Activated T-cell treated with anti-CD3 and anti-CD28 coated beads for 48 hours (primary cell): ENCODE data around the gene PRR14L.
"Not testable (repeated sequence)": the region's sequence is repeated elsewhere in the genome, so short reads cannot be mapped to it uniquely, and the experiment has no call there.

Experiments used
- DNase-seq: peaks from one replicate; pipeline ENCODE4 v3.0.0-alpha.2; 2020; ENCODE audit warnings: low read depth

Gene PRR14L

DNA sequence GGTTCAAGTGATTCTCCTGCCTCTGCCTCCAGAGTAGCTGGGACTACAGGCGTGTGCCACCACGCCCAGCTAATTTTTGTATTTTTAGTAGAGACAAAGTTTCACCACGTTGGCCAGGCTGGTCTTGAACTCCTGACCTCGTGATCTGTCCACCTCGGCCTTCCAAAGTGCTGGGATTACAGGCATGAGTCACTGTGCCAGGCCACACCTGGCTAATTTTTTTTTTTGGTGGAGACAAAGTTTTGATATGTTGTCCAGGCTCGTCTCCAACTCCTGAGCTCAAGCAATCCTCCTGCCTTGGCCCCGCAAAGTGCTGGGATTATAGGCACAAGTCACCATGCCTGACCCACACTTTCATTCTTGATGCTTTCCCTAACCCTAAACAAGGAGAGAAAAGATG lies 9.6 kb downstream of the PRR14L start:
- not testable (repeated sequence) for DNase-seq

DNA sequence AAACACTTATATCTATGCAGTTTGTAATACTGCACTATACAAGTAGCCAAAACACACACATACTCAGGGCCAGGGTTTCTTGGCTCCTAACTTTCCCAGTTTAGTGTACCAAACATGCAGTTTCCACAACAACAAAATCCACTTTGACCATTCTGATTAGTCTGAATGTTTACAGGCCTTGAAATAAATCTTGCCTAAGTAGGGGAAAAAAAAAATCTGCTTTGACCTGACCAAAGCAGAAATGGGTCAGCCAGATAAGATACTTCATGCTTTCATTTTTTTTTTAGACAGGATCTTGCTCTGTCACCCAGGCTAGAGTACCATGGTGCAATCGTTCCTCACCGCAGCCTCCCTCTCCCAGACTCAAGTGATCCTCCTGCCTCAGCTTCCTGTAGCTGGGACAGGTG lies 10.1 kb downstream of the PRR14L start:
- no peak for DNase-seq

- no peak for DNase-seq
Measured at GRCh38 chr22:31738566-31738965, 11.4 kb downstream of the PRR14L start.

- no peak for DNase-seq
Measured at GRCh38 chr22:31737932-31738331, 12.0 kb downstream of the PRR14L start.

GRCh38 chr22:31736458-31736857 lies 13.5 kb downstream of the PRR14L start:
- DNase-seq = no peak

DNA sequence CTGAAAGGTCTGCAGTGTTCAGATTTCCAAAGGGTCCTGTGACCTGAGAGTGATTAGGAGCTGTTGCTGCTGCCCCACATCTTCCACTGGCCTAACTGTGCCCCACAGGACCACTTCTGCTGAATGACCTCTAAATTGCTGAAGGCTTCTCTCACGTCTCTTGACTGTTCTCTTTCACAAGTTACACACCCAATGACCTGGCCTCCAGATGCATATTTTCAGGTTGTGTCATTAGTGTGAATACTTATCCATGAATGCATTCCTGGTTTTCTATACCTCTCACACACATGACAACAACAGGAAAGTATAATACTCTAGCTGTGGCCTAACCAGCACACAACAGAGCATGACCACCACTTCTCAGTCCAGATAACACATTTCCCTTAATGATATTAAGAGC lies 15.4 kb downstream of the PRR14L start:
- no peak for DNase-seq

DNA sequence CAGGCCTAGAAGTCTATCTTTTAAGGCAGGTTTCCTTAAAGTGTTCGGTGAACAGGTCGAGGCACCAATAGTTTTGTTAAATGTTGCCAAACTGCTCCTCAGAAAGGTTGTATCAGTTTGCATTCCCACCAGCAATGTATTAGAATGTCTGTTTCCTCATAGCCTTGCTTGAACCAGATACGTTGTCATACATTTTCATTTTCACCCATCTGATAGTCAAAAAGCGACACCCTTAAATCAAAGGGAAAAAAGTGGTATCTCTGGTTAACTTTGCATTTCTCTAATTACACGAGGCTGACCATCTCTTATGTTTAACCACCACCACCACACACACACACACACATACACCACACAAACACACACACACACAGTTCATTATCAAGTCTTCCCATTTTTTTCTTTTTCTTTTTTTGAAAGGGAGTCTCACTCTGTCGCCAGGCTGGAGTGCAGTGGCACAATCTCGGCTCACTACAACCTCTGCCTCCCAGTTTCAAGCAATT lies 16.3 kb downstream of the PRR14L start:
- no peak for DNase-seq

- DNase-seq = no peak
Measured at GRCh38 chr22:31732089-31732829, 17.7 kb downstream of the PRR14L start.

DNA sequence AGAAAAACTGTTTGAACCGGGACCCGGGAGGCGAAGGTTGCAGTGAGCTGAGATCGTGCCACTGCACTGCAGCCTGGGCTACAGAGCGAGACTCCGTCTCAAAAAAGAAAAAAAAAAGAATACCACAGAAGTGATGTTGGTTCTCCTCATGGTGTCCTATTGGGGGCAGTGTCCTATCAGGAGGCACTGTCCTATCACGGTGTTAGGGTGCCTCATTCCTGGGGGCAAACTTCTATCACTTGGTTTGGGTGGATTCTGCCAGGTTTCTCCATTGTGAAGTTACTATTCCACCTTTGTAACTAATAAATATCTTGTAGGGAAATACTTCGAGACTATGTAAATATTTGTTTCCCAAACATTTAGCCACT lies 19.6 kb downstream of the PRR14L start:
- no peak for DNase-seq

DNA sequence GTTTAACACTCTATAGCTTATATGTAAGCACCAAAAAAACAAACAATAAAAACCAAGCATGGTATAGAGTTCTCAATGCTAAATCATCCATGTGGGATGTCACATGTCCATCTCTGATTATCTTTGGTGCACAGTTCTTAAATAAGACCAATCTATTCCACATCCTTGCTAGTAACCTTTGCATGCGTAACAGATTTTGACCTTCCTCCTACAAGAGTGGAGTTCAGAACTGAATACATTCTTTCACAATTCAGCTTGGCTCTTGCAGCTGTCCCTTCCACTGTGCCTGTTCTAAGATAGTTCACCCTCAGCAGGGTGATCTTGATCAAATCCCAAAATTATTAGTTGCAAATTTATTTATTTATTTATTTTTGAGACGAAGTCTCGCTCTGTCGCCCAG lies 21.1 kb downstream of the PRR14L start:
- no peak for DNase-seq

- DNase-seq = no peak
Measured at GRCh38 chr22:31726692-31727091, 23.2 kb downstream of the PRR14L start.

- no peak for DNase-seq
Measured at GRCh38 chr22:31723723-31724122, 26.2 kb downstream of the PRR14L start.

DNA sequence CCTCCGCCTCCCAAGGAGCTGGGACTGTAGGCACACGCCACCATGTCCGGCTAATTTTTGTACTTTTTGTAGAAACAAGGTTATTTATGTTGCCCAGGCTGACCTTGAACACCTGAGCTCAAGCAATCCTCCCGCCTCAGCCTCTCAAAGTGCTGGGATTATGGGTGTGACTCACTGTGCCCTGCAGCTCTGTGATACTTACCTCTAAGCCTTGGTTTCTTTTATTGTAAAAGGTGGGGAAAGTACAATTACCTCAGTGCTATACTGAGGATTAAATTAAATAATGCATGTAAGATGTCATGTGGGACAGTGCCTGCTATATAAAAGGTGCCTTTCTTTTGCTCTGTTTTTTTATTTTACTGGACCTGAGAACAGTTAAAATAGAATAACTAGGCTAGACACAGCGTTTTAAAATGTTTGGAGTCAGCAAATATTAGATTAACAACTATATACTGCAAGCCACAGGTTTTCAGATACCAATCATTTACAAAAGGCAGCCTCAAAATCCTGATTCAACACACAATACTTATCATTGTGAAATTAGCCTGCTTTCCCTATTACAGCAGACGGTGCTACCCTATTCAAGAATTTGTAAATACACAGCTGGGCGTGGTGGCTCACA lies 30.0 kb downstream of the PRR14L start:
- DNase-seq = no peak

DNA sequence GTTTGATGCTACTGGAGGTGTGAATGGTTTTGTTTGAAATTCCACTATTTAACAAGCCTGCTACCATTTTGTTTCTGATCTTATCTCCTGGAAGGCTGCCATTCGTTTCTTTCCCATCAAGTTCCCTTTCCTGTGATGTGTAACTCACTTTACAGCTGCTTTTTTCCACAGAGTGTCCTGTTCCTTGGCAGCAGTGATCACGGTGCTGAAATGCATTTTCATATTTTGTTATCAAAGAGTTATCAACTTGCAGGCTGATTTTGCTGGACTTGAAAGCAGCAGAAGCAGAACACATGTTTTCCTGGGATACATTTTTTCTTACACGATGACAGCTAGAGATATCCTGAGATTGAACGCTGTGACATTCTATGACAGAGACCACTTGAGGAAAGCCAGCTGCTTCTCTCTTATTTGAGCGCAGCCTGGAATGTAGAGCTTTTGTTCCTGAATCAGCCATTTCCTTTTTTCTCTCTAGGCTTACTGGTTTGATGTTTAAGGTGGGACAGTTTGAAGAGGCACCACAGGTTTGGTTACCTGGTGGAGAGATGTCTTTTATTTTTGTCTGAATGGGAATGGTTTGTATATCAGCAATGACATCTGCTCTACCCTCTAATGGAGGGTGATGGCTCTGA lies 34.7 kb downstream of the PRR14L start:
- no peak for DNase-seq

DNA sequence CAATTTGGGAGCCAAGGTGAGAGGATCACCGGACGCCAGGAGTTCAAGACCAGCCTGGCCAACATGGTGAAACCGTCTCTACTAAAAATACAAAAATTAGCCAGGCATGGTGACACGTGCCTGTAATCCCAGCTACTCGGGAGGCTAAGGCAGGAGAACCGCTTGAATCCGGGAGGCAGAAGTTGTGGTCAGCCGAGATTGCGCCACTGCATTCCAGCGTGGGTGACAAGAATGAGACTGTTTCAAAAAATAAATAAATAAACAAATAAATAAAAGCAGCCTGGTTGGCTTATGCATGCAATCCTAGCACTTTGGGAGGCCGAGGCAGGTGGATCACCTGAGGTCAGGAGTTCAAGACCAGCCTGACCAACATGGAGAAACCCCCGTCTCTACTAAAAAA lies 38.7 kb downstream of the PRR14L start:
- DNase-seq = not testable (repeated sequence)

DNA sequence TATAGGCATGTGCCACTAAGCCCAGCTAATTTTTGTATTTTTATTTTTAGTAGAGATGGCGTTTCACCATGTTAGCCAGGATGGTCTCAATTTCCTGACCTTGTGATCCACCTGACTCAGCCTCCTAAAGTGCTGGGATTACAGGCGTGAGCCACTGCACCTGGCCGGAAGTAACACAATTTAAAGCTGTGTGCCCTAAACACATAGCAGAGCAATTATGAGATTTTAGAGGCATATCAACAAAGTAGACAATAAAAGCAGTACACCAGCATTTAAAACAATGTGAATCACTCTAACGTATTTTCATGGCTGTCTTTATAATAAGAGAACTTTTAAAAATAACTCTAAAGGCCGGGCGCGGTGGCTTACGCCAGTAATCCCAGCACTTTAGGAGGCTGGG lies 42.4 kb downstream of the PRR14L start:
- DNase-seq = no peak

DNA sequence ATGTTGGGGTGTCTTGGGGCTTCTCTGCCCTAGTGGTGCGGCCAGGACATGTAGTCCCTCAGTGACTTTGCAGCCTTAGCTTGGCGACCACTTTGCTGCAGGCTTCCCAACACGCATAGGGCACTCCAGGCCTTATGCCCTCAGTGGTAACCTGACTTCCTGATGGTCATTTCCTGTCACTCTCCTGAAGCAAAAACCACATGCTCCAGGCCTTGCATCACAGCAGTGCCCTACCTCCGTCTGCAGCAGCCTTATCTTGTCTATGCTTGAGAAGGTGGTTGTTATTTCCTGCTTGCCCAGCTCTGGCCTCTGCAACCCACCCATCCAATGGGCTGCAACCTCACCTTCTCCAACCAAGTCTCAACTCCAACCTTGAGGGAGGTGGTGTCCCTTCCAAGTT lies 54.5 kb downstream of the PRR14L start:
- no peak for DNase-seq

- not testable (repeated sequence) for DNase-seq
Measured at GRCh38 chr22:31694046-31694445, 55.9 kb downstream of the PRR14L start.

- no peak for DNase-seq
Measured at GRCh38 chr22:31692186-31692886, 57.6 kb downstream of the PRR14L start.

GRCh38 chr22:31691408-31691807 lies 58.5 kb downstream of the PRR14L start:
- DNase-seq = no peak

- DNase-seq = no peak
Measured at GRCh38 chr22:31683181-31684105, 66.5 kb downstream of the PRR14L start.

GRCh38 chr22:31682751-31683150 lies 67.2 kb downstream of the PRR14L start:
- DNase-seq = no peak
